SK-N-SH (cell line): ENCODE data around the gene DOCK8. TPM values are rescaled to one million over a fixed set of nuclear protein-coding genes. Genes with fewer than 3 reads are reported as not detected.

Experiments
- CTCF ChIA-PET: fragments of 300-600, 350-600 bp; formaldehyde crosslinking; extraction: SDS; loops from one replicate; lab custom pipeline; 2021; lab: Yijun Ruan, JAX
- POLR2A ChIA-PET: fragments of 350-600 bp; sonication (Branson Sonifier 250); formaldehyde crosslinking; extraction: SDS; loops from one replicate; lab custom pipeline; 2020; ENCODE audit warnings: antibody characterized with exemption, inconsistent platforms; lab: Yijun Ruan, JAX
- DNase-seq: peaks from one replicate; pipeline ENCODE4 v3.0.0; 2012
- H2AFZ ChIP-seq: fragments of 200-600 bp; sonication (generic); 2 replicates; pipeline ENCODE4 v1.8.1; 2016; ENCODE audit warnings: antibody characterized with exemption, mild to moderate bottlenecking, low read depth
- H3F3A ChIP-seq: fragments of 200-600 bp; sonication (generic); replicated peaks from 2 replicates; pipeline ENCODE3; 2016; ENCODE audit warnings: antibody characterized with exemption, mild to moderate bottlenecking; ENCODE audit not compliant: insufficient read depth
- H3K27ac ChIP-seq, 2 experiments: fragments of 200-500 bp in 1 of 2; fragments of 200-600 bp in 1 of 2; sonication (Bioruptor generic) in 1 of 2; sonication (generic), shearing (Covaris generic) in 1 of 2; 2 replicates each; pipeline versions ENCODE4 v1.5.1 to v1.6.1; 2014 to 2016; ENCODE audit warnings: low read depth in 2 of 2, inconsistent platforms in 1 of 2, low read length in 1 of 2, mild to moderate bottlenecking in 1 of 2, mixed read lengths in 1 of 2
- H3K27me3 ChIP-seq: fragments of 200-600 bp; sonication (generic), shearing (Covaris generic); 2 replicates; pipeline ENCODE4 v1.6.1; 2016; ENCODE audit warnings: mixed run types; ENCODE audit not compliant: insufficient read depth
- H3K36me3 ChIP-seq, 2 experiments: fragments of 200-500 bp in 1 of 2; fragments of 200-600 bp in 1 of 2; sonication (Bioruptor generic) in 1 of 2; sonication (generic) in 1 of 2; replicated peaks in 1 of 2; 2 replicates each; pipeline versions ENCODE3 to v1.5.1; 2014 to 2016; ENCODE audit warnings: low read length in 1 of 2, mild to moderate bottlenecking in 1 of 2; ENCODE audit not compliant: insufficient read depth in 2 of 2, control insufficient read depth in 1 of 2
- H3K4me1 ChIP-seq, 2 experiments: fragments of 200-500 bp in 1 of 2; fragments of 200-600 bp in 1 of 2; sonication (Bioruptor generic) in 1 of 2; sonication (generic), shearing (Covaris generic) in 1 of 2; 2 replicates each; pipeline versions ENCODE4 v1.5.1 to v1.6.1; 2014 to 2016; ENCODE audit warnings: low read depth in 1 of 2, low read length in 1 of 2, mixed run types in 1 of 2; ENCODE audit not compliant: insufficient read depth in 2 of 2, control insufficient read depth in 1 of 2
- H3K4me2 ChIP-seq: fragments of 200-600 bp; sonication (generic), shearing (Covaris generic); 2 replicates; pipeline ENCODE4 v1.6.1; 2017; ENCODE audit warnings: mixed run types
- H3K4me3 ChIP-seq, 2 experiments: fragments of 200-500 bp in 1 of 2; fragments of 200-600 bp in 1 of 2; sonication (Bioruptor generic) in 1 of 2; sonication (generic), shearing (Covaris generic) in 1 of 2; 2 replicates each; pipeline versions ENCODE4 v1.5.1 to v1.8.1; 2014 to 2016; ENCODE audit warnings: low read depth in 2 of 2, inconsistent platforms in 1 of 2, low read length in 1 of 2, mild to moderate bottlenecking in 1 of 2, mixed read lengths in 1 of 2, moderate library complexity in 1 of 2
- H3K79me2 ChIP-seq: fragments of 200-600 bp; sonication (generic); 2 replicates; pipeline ENCODE4 v1.8.1; 2017; ENCODE audit warnings: mild to moderate bottlenecking; ENCODE audit not compliant: insufficient read depth
- H3K9ac ChIP-seq: fragments of 200-600 bp; sonication (generic); 2 replicates; pipeline ENCODE4 v1.6.1; 2017; ENCODE audit warnings: mixed run types
- H3K9me2 ChIP-seq: fragments of 200-600 bp; sonication (generic); 2 replicates; pipeline ENCODE4 v1.6.1; 2017; ENCODE audit warnings: mixed run types
- H3K9me3 ChIP-seq: fragments of 200-600 bp; sonication (generic); 2 replicates; pipeline ENCODE4 v1.6.1; 2017; ENCODE audit warnings: mixed run types, mild to moderate bottlenecking, moderate library complexity
- H4K20me1 ChIP-seq: fragments of 200-600 bp; sonication (generic); 2 replicates; pipeline ENCODE4 v1.6.1; 2017; ENCODE audit warnings: mild to moderate bottlenecking, mixed run types; ENCODE audit not compliant: insufficient read depth
- EZH2phosphoT487 ChIP-seq: fragments of 200-600 bp; sonication (generic); IDR thresholded peaks from 2 replicates; pipeline ENCODE4 v1.6.1; 2017; ENCODE audit warnings: low read depth, mixed run types, mild to moderate bottlenecking, antibody characterized with exemption, moderate library complexity, borderline replicate concordance
- FOXJ3 ChIP-seq: sonication (generic); formaldehyde crosslinking; IDR thresholded peaks from 2 replicates; pipeline ENCODE4 v1.5.1; 2020; ENCODE audit warnings: mild to moderate bottlenecking, missing genetic modification reagents
- GABPA ChIP-seq: IDR thresholded peaks from 2 replicates; pipeline ENCODE4 v1.4.0; 2012; ENCODE audit warnings: low read depth, mild to moderate bottlenecking
- MEF2A ChIP-seq: IDR thresholded peaks from 2 replicates; pipeline ENCODE4 v1.4.0; 2012; ENCODE audit warnings: low read depth, borderline replicate concordance
- MXI1 ChIP-seq: IDR thresholded peaks from 2 replicates; pipeline ENCODE4 v1.6.1; 2012; ENCODE audit warnings: mild to moderate bottlenecking, low read depth, low read length, improper control_type of control experiment
- POLR2AphosphoS5 ChIP-seq: IDR thresholded peaks from 2 replicates; pipeline ENCODE4 v1.6.1; 2012; ENCODE audit warnings: low read depth, low read length
- RAD21 ChIP-seq: IDR thresholded peaks from 2 replicates; pipeline ENCODE4 v1.6.1; 2012; ENCODE audit warnings: mild to moderate bottlenecking, low read length
- RFX5 ChIP-seq: IDR thresholded peaks from 2 replicates; pipeline ENCODE4 v1.6.1; 2012; ENCODE audit warnings: mild to moderate bottlenecking, improper control_type of control experiment, low read length
- RXRA ChIP-seq: IDR thresholded peaks from 2 replicates; pipeline ENCODE4 v1.4.0; 2012; ENCODE audit warnings: low read depth, mild to moderate bottlenecking, borderline replicate concordance
- SIN3A ChIP-seq: IDR thresholded peaks from 2 replicates; pipeline ENCODE4 v1.6.1; 2012; ENCODE audit warnings: low read depth, mild to moderate bottlenecking, low read length, moderate library complexity, borderline replicate concordance
- SMC3 ChIP-seq: IDR thresholded peaks from 2 replicates; pipeline ENCODE4 v1.6.1; 2012; ENCODE audit warnings: low read depth, low read length, improper control_type of control experiment
- TEAD4 ChIP-seq: IDR thresholded peaks from 2 replicates; pipeline ENCODE4 v1.4.0; 2012; ENCODE audit warnings: mild to moderate bottlenecking, borderline replicate concordance; ENCODE audit not compliant: insufficient read depth
- WGBS: methylation state at CpG from one replicate; pipeline ENCODE4 v1.1.6; 2017; ENCODE audit warnings: low lambda C conversion rate; 5-methylcytosine and 5-hydroxymethylcytosine counted together
- polyA plus RNA-seq, 3 experiments: library from polyadenylated mRNA; depleted of rRNA; stranded (reverse); fragments of >200 nt; gene quantifications; 2 replicates each; pipeline ENCODE4 v1.2.3, GENCODE V29; 2012
- TF ChIP-seq, protein P1 (sequence below): fragments of 150-350 bp; IDR thresholded peaks from 2 replicates; pipeline ENCODE4 v1.6.1; 2017; ENCODE audit warnings: antibody characterized with exemption, low read length, low read depth, borderline replicate concordance
- TF ChIP-seq, protein P2 (sequence below): IDR thresholded peaks from 2 replicates; pipeline ENCODE4; 2012
- TF ChIP-seq, protein P3 (sequence below): IDR thresholded peaks from 2 replicates; pipeline ENCODE4 v1.4.0; 2012; ENCODE audit warnings: low read depth, borderline replicate concordance
- TF ChIP-seq, protein P4 (sequence below): fragments of 200-600 bp; sonication (generic); IDR thresholded peaks from 2 replicates; pipeline ENCODE4 v1.6.1; 2017; ENCODE audit warnings: antibody characterized with exemption, mild to moderate bottlenecking, moderate library complexity

DOCK8 gene
- polyA plus RNA-seq, 1 of the 3 experiments (the other 2 are of a cell fraction), result not detected

DNA sequence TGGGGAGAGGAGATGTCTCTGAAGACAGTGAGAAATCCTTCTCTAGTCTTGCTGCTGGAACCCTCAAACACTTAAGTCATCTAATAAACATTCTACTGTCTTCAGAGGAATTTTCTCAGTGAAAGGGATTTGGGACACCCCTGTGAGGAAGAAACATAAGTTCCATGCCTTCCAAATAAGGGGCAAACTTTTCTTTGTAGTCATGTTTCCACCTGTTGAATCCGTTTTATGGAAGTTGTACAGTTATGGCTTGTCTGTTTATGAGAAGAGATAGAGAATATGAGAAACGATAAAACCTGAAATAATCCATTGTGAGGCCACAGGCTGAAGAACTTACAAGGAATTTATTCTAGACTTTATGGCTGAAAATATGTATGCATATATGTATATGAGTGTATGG is 49.6 kb downstream of the DOCK8 start:
- 1% methylated on average over 2 of the region's 2 CpGs for WGBS
- Histone ChIP-seq H3K27ac (no peak overlapping the region), H3K9ac (no peak overlapping the region), H3K9me3 (no peaks in the 10 kb centered on the region), H3K4me2 (no peak overlapping the region), H3K79me2 (no peaks in the 10 kb centered on the region), H3K36me3 (no peaks in the 10 kb centered on the region), H3K27me3 (no peaks in the 10 kb centered on the region), H4K20me1 (no peaks in the 10 kb centered on the region), H3K4me3 (no peak overlapping the region), H3K9me2 (no peaks in the 10 kb centered on the region), H2AFZ (no peak overlapping the region), H3K4me1 (no peaks in the 10 kb centered on the region), H3F3A (no peaks in the 10 kb centered on the region)
- POLR2A ChIA-PET, result no interaction called here
- CTCF ChIA-PET, result no interaction called here
- DNase-seq, result no peak
- TF ChIP-seq, protein P1, sequence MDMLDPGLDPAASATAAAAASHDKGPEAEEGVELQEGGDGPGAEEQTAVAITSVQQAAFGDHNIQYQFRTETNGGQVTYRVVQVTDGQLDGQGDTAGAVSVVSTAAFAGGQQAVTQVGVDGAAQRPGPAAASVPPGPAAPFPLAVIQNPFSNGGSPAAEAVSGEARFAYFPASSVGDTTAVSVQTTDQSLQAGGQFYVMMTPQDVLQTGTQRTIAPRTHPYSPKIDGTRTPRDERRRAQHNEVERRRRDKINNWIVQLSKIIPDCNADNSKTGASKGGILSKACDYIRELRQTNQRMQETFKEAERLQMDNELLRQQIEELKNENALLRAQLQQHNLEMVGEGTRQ, result no peak
- TF ChIP-seq MEF2A (no peak), MXI1 (no peak), RAD21 (no peak), RXRA (no peak), SMC3 (no peak), TEAD4 (no peak), RFX5 (no peak), POLR2AphosphoS5 (no peak), EZH2phosphoT487 (no peak), FOXJ3 (CRISPR knock-in tag) (no peak), GABPA (no peak), SIN3A (no peak)
- TF ChIP-seq, protein P2, sequence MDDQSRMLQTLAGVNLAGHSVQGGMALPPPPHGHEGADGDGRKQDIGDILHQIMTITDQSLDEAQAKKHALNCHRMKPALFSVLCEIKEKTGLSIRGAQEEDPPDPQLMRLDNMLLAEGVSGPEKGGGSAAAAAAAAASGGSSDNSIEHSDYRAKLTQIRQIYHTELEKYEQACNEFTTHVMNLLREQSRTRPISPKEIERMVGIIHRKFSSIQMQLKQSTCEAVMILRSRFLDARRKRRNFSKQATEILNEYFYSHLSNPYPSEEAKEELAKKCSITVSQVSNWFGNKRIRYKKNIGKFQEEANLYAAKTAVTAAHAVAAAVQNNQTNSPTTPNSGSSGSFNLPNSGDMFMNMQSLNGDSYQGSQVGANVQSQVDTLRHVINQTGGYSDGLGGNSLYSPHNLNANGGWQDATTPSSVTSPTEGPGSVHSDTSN, result no peak
- TF ChIP-seq, protein P3, sequence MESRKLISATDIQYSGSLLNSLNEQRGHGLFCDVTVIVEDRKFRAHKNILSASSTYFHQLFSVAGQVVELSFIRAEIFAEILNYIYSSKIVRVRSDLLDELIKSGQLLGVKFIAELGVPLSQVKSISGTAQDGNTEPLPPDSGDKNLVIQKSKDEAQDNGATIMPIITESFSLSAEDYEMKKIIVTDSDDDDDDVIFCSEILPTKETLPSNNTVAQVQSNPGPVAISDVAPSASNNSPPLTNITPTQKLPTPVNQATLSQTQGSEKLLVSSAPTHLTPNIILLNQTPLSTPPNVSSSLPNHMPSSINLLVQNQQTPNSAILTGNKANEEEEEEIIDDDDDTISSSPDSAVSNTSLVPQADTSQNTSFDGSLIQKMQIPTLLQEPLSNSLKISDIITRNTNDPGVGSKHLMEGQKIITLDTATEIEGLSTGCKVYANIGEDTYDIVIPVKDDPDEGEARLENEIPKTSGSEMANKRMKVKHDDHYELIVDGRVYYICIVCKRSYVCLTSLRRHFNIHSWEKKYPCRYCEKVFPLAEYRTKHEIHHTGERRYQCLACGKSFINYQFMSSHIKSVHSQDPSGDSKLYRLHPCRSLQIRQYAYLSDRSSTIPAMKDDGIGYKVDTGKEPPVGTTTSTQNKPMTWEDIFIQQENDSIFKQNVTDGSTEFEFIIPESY, result no peak
- TF ChIP-seq, protein P4, sequence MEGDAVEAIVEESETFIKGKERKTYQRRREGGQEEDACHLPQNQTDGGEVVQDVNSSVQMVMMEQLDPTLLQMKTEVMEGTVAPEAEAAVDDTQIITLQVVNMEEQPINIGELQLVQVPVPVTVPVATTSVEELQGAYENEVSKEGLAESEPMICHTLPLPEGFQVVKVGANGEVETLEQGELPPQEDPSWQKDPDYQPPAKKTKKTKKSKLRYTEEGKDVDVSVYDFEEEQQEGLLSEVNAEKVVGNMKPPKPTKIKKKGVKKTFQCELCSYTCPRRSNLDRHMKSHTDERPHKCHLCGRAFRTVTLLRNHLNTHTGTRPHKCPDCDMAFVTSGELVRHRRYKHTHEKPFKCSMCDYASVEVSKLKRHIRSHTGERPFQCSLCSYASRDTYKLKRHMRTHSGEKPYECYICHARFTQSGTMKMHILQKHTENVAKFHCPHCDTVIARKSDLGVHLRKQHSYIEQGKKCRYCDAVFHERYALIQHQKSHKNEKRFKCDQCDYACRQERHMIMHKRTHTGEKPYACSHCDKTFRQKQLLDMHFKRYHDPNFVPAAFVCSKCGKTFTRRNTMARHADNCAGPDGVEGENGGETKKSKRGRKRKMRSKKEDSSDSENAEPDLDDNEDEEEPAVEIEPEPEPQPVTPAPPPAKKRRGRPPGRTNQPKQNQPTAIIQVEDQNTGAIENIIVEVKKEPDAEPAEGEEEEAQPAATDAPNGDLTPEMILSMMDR, result no peak
